DND-41 (cell line): ENCODE results near the gene SERP1.

Experiments
- ATAC-seq: fragments of 200-7000 bp; cut with Tn5 transposase; 3 replicates; pipeline ENCODE4 v1.9.1; 2021; ENCODE audit warnings: low read depth; ENCODE audit not compliant: insufficient read depth
- DNase-seq: peaks from one replicate; pipeline ENCODE4 v3.0.0-alpha.2; 2020
- H2AFZ ChIP-seq: 2 replicates; pipeline ENCODE4 v1.6.0; 2012; ENCODE audit warnings: low read depth, low read length
- H3K27ac ChIP-seq: 2 replicates; pipeline ENCODE4 v1.5.1; 2012; ENCODE audit warnings: low read length, inconsistent platforms
- H3K27me3 ChIP-seq: fragments of 200-600 bp; sonication (generic); 2 replicates; pipeline ENCODE4 v1.6.0; 2012; ENCODE audit warnings: low read length, mild to moderate bottlenecking, inconsistent platforms; ENCODE audit not compliant: insufficient read depth, poor library complexity
- H3K36me3 ChIP-seq: 2 replicates; pipeline ENCODE4 v1.5.1; 2012; ENCODE audit warnings: low read length, inconsistent platforms; ENCODE audit not compliant: insufficient read depth
- H3K4me1 ChIP-seq: 2 replicates; pipeline ENCODE4 v1.5.1; 2012; ENCODE audit warnings: mild to moderate bottlenecking, low read length; ENCODE audit not compliant: insufficient read depth
- H3K4me2 ChIP-seq: 2 replicates; pipeline ENCODE4 v1.6.0; 2012; ENCODE audit warnings: mild to moderate bottlenecking, moderate library complexity, low read length, inconsistent platforms; ENCODE audit not compliant: insufficient read depth
- H3K4me3 ChIP-seq, 2 experiments: fragments of 200-600 bp in 1 of 2; shearing (Covaris generic) in 1 of 2; 2 replicates each; pipeline ENCODE4 v1.5.1; 2012 to 2016; ENCODE audit warnings: inconsistent platforms in 2 of 2, low read length in 2 of 2, mild to moderate bottlenecking in 2 of 2, low read depth in 1 of 2, moderate library complexity in 1 of 2
- H3K79me2 ChIP-seq: 2 replicates; pipeline ENCODE4 v1.6.0; 2012; ENCODE audit warnings: low read length, inconsistent platforms; ENCODE audit not compliant: insufficient read depth
- H3K9ac ChIP-seq: 2 replicates; pipeline ENCODE4 v1.6.0; 2012; ENCODE audit warnings: low read depth, mild to moderate bottlenecking, inconsistent platforms, low read length, moderate library complexity
- H3K9me3 ChIP-seq: 2 replicates; pipeline ENCODE4 v1.5.1; 2012; ENCODE audit warnings: low read length, moderate library complexity, mild to moderate bottlenecking, inconsistent platforms; ENCODE audit not compliant: insufficient read depth, severe bottlenecking
- H4K20me1 ChIP-seq: 2 replicates; pipeline ENCODE4 v1.6.0; 2012; ENCODE audit warnings: low read length; ENCODE audit not compliant: insufficient read depth
- CTCF ChIP-seq: IDR thresholded peaks from 2 replicates; pipeline ENCODE4 v1.5.1; 2012; ENCODE audit warnings: borderline replicate concordance, low read length, moderate library complexity, mild to moderate bottlenecking; ENCODE audit not compliant: poor library complexity, severe bottlenecking; ENCODE audit errors: extremely low read depth
- EZH2 ChIP-seq: IDR thresholded peaks from 3 replicates; pipeline ENCODE4 v1.6.1; 2012; ENCODE audit warnings: borderline replicate concordance, low read depth, mild to moderate bottlenecking, moderate library complexity, low read length, inconsistent platforms; ENCODE audit not compliant: severe bottlenecking

SERP1 gene

GRCh38 chr3:150535204-150535603 is 11.1 kb downstream of the SERP1 start:
- Histone ChIP-seq H3K4me2 (no peak overlapping the region), H4K20me1 (no peaks in the 10 kb centered on the region), H3K27me3 (no peaks in the 10 kb centered on the region), H3K4me3 (no peak overlapping the region), H2AFZ (no peak overlapping the region), H3K9me3 (no peaks in the 10 kb centered on the region), H3K4me1 (no peaks in the 10 kb centered on the region), H3K9ac (no peak overlapping the region), H3K79me2 (no peaks in the 10 kb centered on the region), H3K27ac (no peak overlapping the region), H3K36me3 (no peaks in the 10 kb centered on the region)
- DNase-seq (no peak), ATAC-seq (no peak)
- TF ChIP-seq CTCF (no peak), EZH2 (no peak)

- no peak overlapping the region for H3K9ac ChIP-seq
- H3K36me3 ChIP-seq = no peaks in the 10 kb centered on the region
- no peak overlapping the region for H3K4me3 ChIP-seq
- no peak overlapping the region for H3K27ac ChIP-seq
- ATAC-seq (no peak), DNase-seq (no peak)
- no peaks in the 10 kb centered on the region for H3K27me3 ChIP-seq
- no peak overlapping the region for H3K4me2 ChIP-seq
- no peaks in the 10 kb centered on the region for H3K9me3 ChIP-seq
- no peak overlapping the region for H2AFZ ChIP-seq
- TF ChIP-seq CTCF = no peak
- TF ChIP-seq EZH2 = no peak
- no peaks in the 10 kb centered on the region for H4K20me1 ChIP-seq
- no peaks in the 10 kb centered on the region for H3K4me1 ChIP-seq
- H3K79me2 ChIP-seq = no peaks in the 10 kb centered on the region
Observed at GRCh38 chr3:150531775-150532174, 14.5 kb downstream of the SERP1 start.

- H3K27me3 ChIP-seq = no peaks in the 10 kb centered on the region
- H3K9me3 ChIP-seq = no peaks in the 10 kb centered on the region
- no peaks in the 10 kb centered on the region for H3K4me1 ChIP-seq
- DNase-seq = no peak
- no peak overlapping the region for H3K9ac ChIP-seq
- no peaks in the 10 kb centered on the region for H3K79me2 ChIP-seq
- H3K27ac ChIP-seq = no peak overlapping the region
- no peaks in the 10 kb centered on the region for H3K36me3 ChIP-seq
- H3K4me3 ChIP-seq = no peak overlapping the region
- peak; percentile 59 for TF ChIP-seq CTCF
- no peak for TF ChIP-seq EZH2
- ATAC-seq = 0 out of 3 replicates have a peak, but pooled peaks have one; percentile 48
- H2AFZ ChIP-seq = no peak overlapping the region
- no peaks in the 10 kb centered on the region for H4K20me1 ChIP-seq
- no peak overlapping the region for H3K4me2 ChIP-seq
Observed at GRCh38 chr3:150528354-150528797, 17.9 kb downstream of the SERP1 start.
